Liver (tissue), 3 donors: ENCODE results near the gene FXYD4.

Experiments used
- FOXA1 ChIP-seq: IDR thresholded peaks from 2 replicates; pipeline ENCODE4 v1.6.1; 2016; ENCODE audit warnings: antibody characterized with exemption
- GABPA ChIP-seq, 2 donors: IDR thresholded peaks in 1 of 2; conservative IDR thresholded peaks in 1 of 2; 2 replicates each; pipeline ENCODE4 v1.6.1; 2016; ENCODE audit warnings: antibody characterized with exemption in 2 of 2, mild to moderate bottlenecking in 1 of 2, moderate library complexity in 1 of 2
- JUND ChIP-seq, 2 donors: IDR thresholded peaks; 2 replicates each; pipeline ENCODE4 v1.6.1; 2016; ENCODE audit warnings: antibody characterized with exemption in 2 of 2
- TAF1 ChIP-seq: conservative IDR thresholded peaks from 2 replicates; pipeline ENCODE4 v1.6.1; 2016; ENCODE audit warnings: antibody characterized with exemption, mild to moderate bottlenecking
- TF ChIP-seq, protein P1 (sequence below): fragments of 150-350 bp; IDR thresholded peaks from 2 replicates; pipeline ENCODE4 v1.5.1; 2017; ENCODE audit warnings: improper control_type of control experiment, low read depth, low read length; ENCODE audit not compliant: missing input control
- TF ChIP-seq, protein P2 (sequence below): IDR thresholded peaks from 2 replicates; pipeline ENCODE4 v1.6.1; 2016; ENCODE audit warnings: antibody characterized with exemption
- TF ChIP-seq, protein P3 (sequence below): IDR thresholded peaks from 2 replicates; pipeline ENCODE4 v1.6.1; 2016; ENCODE audit warnings: antibody characterized with exemption, mild to moderate bottlenecking
- TF ChIP-seq, protein P4 (sequence below): IDR thresholded peaks from 2 replicates; pipeline ENCODE4 v1.6.1; 2016; ENCODE audit warnings: antibody characterized with exemption
- donor health status: healthy.
- donor health status: healthy.

GRCh38 chr10:43392748-43393147 is 21.3 kb downstream of the FXYD4 start:
- TF ChIP-seq, protein P1, sequence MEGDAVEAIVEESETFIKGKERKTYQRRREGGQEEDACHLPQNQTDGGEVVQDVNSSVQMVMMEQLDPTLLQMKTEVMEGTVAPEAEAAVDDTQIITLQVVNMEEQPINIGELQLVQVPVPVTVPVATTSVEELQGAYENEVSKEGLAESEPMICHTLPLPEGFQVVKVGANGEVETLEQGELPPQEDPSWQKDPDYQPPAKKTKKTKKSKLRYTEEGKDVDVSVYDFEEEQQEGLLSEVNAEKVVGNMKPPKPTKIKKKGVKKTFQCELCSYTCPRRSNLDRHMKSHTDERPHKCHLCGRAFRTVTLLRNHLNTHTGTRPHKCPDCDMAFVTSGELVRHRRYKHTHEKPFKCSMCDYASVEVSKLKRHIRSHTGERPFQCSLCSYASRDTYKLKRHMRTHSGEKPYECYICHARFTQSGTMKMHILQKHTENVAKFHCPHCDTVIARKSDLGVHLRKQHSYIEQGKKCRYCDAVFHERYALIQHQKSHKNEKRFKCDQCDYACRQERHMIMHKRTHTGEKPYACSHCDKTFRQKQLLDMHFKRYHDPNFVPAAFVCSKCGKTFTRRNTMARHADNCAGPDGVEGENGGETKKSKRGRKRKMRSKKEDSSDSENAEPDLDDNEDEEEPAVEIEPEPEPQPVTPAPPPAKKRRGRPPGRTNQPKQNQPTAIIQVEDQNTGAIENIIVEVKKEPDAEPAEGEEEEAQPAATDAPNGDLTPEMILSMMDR: no peak
- TF ChIP-seq, protein P2, sequence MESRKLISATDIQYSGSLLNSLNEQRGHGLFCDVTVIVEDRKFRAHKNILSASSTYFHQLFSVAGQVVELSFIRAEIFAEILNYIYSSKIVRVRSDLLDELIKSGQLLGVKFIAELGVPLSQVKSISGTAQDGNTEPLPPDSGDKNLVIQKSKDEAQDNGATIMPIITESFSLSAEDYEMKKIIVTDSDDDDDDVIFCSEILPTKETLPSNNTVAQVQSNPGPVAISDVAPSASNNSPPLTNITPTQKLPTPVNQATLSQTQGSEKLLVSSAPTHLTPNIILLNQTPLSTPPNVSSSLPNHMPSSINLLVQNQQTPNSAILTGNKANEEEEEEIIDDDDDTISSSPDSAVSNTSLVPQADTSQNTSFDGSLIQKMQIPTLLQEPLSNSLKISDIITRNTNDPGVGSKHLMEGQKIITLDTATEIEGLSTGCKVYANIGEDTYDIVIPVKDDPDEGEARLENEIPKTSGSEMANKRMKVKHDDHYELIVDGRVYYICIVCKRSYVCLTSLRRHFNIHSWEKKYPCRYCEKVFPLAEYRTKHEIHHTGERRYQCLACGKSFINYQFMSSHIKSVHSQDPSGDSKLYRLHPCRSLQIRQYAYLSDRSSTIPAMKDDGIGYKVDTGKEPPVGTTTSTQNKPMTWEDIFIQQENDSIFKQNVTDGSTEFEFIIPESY: no peak
- TF ChIP-seq TAF1: no peak
- TF ChIP-seq FOXA1: no peak
- TF ChIP-seq GABPA (IDR thresholded peaks at IDR 0.05 in 1 of 2, conservative IDR thresholded peaks at IDR 0.05 in 1 of 2): no peak
- no peak for TF ChIP-seq JUND (IDR thresholded peaks at IDR 0.05)
- TF ChIP-seq, protein P3, sequence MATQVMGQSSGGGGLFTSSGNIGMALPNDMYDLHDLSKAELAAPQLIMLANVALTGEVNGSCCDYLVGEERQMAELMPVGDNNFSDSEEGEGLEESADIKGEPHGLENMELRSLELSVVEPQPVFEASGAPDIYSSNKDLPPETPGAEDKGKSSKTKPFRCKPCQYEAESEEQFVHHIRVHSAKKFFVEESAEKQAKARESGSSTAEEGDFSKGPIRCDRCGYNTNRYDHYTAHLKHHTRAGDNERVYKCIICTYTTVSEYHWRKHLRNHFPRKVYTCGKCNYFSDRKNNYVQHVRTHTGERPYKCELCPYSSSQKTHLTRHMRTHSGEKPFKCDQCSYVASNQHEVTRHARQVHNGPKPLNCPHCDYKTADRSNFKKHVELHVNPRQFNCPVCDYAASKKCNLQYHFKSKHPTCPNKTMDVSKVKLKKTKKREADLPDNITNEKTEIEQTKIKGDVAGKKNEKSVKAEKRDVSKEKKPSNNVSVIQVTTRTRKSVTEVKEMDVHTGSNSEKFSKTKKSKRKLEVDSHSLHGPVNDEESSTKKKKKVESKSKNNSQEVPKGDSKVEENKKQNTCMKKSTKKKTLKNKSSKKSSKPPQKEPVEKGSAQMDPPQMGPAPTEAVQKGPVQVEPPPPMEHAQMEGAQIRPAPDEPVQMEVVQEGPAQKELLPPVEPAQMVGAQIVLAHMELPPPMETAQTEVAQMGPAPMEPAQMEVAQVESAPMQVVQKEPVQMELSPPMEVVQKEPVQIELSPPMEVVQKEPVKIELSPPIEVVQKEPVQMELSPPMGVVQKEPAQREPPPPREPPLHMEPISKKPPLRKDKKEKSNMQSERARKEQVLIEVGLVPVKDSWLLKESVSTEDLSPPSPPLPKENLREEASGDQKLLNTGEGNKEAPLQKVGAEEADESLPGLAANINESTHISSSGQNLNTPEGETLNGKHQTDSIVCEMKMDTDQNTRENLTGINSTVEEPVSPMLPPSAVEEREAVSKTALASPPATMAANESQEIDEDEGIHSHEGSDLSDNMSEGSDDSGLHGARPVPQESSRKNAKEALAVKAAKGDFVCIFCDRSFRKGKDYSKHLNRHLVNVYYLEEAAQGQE: no peak
- TF ChIP-seq, protein P4, sequence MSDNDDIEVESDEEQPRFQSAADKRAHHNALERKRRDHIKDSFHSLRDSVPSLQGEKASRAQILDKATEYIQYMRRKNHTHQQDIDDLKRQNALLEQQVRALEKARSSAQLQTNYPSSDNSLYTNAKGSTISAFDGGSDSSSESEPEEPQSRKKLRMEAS: no peak
